Measurements from ENCODE around the gene YJU2. TPM values are rescaled to one million over a fixed set of nuclear protein-coding genes. Genes with fewer than 3 reads are reported as not detected.

YJU2 gene
- total and polyA plus RNA-seq, 2 of the 13 experiments (the other 11 are each of a cell fraction or from before 2014, with no cell fraction given), result 9.3 to 17.9 TPM

DNA sequence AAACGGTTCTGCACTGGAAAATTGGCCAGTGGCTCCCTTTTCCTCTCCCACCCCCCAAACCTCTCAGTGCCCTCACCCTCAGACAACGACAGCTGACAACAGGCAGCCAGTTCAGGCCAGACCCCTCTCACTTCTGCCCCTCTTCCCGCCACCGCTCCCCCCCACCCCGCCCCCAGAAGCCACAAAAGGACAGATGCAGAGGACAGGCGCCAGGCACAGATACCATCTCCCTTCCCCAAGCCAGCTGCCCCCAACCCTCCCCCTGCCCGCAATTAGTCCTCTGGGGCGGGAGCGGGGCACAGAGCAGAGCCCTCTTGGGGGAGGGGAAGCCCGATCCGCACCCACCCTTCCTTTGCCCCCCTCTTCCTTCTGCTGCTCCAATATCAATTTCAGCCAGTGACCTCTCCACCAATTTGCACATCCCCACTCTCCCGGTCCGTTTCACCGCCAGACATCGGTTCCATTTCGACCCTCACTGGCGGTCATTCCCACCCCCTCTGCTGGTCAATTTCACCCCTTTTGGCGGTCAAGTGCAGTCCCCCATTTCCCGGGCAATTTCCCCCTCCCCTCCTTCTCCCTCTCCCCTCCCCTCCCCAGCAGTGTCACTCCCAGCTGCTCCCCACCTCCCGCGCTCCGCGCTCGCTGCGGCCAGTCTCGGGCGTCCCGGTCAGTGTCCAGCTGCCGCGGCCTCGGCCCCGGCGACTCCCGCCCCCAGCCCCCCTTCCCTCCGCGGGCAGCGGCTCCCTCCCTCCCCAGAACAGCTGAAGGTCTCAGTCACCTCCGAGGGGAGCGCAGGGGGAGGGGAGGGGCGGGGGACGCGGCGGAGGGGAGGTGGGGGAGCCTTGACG is 31.8 kb downstream of the YJU2 start, which contains the start of gene SHD:
Gene SHD, plus strand, starts transcription at position 848 of the 848 bp plus-strand sequence. CDS start 798 bp downstream, outside the sequence.
- in situ Hi-C loops (cut with HindIII; ENCODE audit: extremely low pct_ligation_motif_present, low pct_unique_long_range_greater_than_20kb) (no loop called here), intact Hi-C loops (cut with micrococcal nuclease; ENCODE audit: unreplicated experiment) (no loop called here)
- peaks cover 0 to 46% of the 10 kb centered on the region in 2 experiments for H3K27me3 ChIP-seq (ENCODE audit: control insufficient read depth in 1 of 2, insufficient read depth in 2 of 2, low read length in 2 of 2)
- ATAC-seq (peak; percentile 45), DNase-seq (ENCODE audit: low spot score) (no peak), FAIRE-seq (no peak)
- H4K20me1 ChIP-seq (ENCODE audit: insufficient read depth, low read length), result no peaks in the 10 kb centered on the region
- H3K4me1 ChIP-seq (ENCODE audit: insufficient read depth, low read length), result 0 out of 2 replicates have a peak, but pooled peaks cover 7% of the 10 kb centered on the region
- no TSS peak for BruUV-seq (replicated peaks)
- peak within 1 kb of the TSS; percentile 53 for H3K4me2 ChIP-seq (ENCODE audit: low read depth, low read length)
- POLR2A ChIA-PET, result interaction anchor here (0.6 to 2.1 kb wide), 3 partner anchors 57 to 74 kb away, joined by 3 to 7 read pairs (median 5); partner anchors contain the start of gene MPND
- H3K79me2 ChIP-seq (ENCODE audit: insufficient read depth, low read length), result no peaks in the 10 kb centered on the region
- TF ChIP-seq, protein P1, sequence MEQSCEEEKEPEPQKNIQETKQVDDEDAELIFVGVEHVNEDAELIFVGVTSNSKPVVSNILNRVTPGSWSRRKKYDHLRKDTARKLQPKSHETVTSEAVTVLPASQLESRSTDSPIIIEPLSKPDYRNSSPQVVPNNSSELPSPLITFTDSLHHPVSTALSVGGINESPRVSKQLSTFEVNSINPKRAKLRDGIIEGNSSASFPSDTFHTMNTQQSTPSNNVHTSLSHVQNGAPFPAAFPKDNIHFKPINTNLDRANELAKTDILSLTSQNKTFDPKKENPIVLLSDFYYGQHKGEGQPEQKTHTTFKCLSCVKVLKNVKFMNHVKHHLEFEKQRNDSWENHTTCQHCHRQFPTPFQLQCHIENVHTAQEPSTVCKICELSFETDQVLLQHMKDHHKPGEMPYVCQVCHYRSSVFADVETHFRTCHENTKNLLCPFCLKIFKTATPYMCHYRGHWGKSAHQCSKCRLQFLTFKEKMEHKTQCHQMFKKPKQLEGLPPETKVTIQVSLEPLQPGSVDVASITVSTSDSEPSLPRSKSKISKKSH (CRISPR knock-in tag; IDR thresholded peaks at IDR 0.05; ENCODE audit: borderline replicate concordance), result no peak
- TF ChIP-seq MAFF (IDR thresholded peaks at IDR 0.05; ENCODE audit: low read depth, low read length) (no peak), ZNF557 (CRISPR knock-in tag; IDR thresholded peaks at IDR 0.05) (no peak), KAT8 (CRISPR knock-in tag; IDR thresholded peaks at IDR 0.05) (no peak), ZBTB8A (CRISPR knock-in tag; IDR thresholded peaks at IDR 0.05; ENCODE audit: borderline replicate concordance, low read depth) (no peak), ZSCAN12 (CRISPR knock-in tag; IDR thresholded peaks at IDR 0.05) (no peak), ZNF660 (CRISPR knock-in tag; IDR thresholded peaks at IDR 0.05; ENCODE audit: borderline replicate concordance, low read depth) (no peak)
- TF ChIP-seq, protein P2, sequence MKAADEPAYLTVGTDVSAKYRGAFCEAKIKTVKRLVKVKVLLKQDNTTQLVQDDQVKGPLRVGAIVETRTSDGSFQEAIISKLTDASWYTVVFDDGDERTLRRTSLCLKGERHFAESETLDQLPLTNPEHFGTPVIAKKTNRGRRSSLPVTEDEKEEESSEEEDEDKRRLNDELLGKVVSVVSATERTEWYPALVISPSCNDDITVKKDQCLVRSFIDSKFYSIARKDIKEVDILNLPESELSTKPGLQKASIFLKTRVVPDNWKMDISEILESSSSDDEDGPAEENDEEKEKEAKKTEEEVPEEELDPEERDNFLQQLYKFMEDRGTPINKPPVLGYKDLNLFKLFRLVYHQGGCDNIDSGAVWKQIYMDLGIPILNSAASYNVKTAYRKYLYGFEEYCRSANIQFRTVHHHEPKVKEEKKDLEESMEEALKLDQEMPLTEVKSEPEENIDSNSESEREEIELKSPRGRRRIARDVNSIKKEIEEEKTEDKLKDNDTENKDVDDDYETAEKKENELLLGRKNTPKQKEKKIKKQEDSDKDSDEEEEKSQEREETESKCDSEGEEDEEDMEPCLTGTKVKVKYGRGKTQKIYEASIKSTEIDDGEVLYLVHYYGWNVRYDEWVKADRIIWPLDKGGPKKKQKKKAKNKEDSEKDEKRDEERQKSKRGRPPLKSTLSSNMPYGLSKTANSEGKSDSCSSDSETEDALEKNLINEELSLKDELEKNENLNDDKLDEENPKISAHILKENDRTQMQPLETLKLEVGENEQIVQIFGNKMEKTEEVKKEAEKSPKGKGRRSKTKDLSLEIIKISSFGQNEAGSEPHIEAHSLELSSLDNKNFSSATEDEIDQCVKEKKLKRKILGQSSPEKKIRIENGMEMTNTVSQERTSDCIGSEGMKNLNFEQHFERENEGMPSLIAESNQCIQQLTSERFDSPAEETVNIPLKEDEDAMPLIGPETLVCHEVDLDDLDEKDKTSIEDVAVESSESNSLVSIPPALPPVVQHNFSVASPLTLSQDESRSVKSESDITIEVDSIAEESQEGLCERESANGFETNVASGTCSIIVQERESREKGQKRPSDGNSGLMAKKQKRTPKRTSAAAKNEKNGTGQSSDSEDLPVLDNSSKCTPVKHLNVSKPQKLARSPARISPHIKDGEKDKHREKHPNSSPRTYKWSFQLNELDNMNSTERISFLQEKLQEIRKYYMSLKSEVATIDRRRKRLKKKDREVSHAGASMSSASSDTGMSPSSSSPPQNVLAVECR (CRISPR knock-in tag; IDR thresholded peaks at IDR 0.05; ENCODE audit: borderline replicate concordance), result no peak
- TF ChIP-seq, protein P3, sequence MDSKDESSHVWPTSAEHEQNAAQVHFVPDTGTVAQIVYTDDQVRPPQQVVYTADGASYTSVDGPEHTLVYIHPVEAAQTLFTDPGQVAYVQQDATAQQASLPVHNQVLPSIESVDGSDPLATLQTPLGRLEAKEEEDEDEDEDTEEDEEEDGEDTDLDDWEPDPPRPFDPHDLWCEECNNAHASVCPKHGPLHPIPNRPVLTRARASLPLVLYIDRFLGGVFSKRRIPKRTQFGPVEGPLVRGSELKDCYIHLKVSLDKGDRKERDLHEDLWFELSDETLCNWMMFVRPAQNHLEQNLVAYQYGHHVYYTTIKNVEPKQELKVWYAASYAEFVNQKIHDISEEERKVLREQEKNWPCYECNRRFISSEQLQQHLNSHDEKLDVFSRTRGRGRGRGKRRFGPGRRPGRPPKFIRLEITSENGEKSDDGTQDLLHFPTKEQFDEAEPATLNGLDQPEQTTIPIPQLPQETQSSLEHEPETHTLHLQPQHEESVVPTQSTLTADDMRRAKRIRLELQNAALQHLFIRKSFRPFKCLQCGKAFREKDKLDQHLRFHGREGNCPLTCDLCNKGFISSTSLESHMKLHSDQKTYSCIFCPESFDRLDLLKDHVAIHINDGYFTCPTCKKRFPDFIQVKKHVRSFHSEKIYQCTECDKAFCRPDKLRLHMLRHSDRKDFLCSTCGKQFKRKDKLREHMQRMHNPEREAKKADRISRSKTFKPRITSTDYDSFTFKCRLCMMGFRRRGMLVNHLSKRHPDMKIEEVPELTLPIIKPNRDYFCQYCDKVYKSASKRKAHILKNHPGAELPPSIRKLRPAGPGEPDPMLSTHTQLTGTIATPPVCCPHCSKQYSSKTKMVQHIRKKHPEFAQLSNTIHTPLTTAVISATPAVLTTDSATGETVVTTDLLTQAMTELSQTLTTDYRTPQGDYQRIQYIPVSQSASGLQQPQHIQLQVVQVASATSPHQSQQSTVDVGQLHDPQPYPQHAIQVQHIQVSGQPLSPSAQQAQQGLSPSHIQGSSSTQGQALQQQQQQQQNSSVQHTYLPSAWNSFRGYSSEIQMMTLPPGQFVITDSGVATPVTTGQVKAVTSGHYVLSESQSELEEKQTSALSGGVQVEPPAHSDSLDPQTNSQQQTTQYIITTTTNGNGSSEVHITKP (CRISPR knock-in tag; IDR thresholded peaks at IDR 0.05; ENCODE audit: low read depth), result no peak
- H2AFZ ChIP-seq (ENCODE audit: low read length), result no peak within 1 kb of the TSS
- no peak within 1 kb of the TSS for H3K9ac ChIP-seq (ENCODE audit: insufficient read depth, low read depth, low read length)
- H3K9me3 ChIP-seq (ENCODE audit: low read length), result no peaks in the 10 kb centered on the region
- H3K36me3 ChIP-seq (replicated peaks in 1 of 2; ENCODE audit: control insufficient read depth in 1 of 2, insufficient read depth in 2 of 2, low read length in 2 of 2), result no peaks in the 10 kb centered on the region
- peak within 1 kb of the TSS; percentile 12 to 48 (median 27); a peak in 4 of 6 replicates for H3K4me3 ChIP-seq (replicated peaks in 1 of 3; ENCODE audit: insufficient read depth in 1 of 3, low read depth in 2 of 3, low read length in 3 of 3)
- CTCF ChIA-PET (ENCODE audit: low intra/inter-chr PET ratio, low total read pairs), result no interaction called here
- whole genome bisulfite sequencing (ENCODE audit: low lambda C conversion rate), result 2% methylated on average over 34 of the region's 44 CpGs
- no peak within 1 kb of the TSS for H3K27ac ChIP-seq (ENCODE audit: extremely low read length, insufficient read depth, low read length)
